HG03469 (cell line): ENCODE measurements around the gene GPR119.
"Not testable (repeated sequence)": the region's sequence is repeated elsewhere in the genome, so short reads cannot be mapped to it uniquely, and the experiment has no call there.

Experiments
- ATAC-seq: cut with Tn5 transposase; IDR thresholded peaks from one replicate; pipeline ENCODE4 v1.9.1; 2021; ENCODE audit warnings: mild to moderate bottlenecking, moderate library complexity, moderate number of reproducible peaks; ENCODE audit not compliant: unreplicated experiment

The GPR119 gene

DNA sequence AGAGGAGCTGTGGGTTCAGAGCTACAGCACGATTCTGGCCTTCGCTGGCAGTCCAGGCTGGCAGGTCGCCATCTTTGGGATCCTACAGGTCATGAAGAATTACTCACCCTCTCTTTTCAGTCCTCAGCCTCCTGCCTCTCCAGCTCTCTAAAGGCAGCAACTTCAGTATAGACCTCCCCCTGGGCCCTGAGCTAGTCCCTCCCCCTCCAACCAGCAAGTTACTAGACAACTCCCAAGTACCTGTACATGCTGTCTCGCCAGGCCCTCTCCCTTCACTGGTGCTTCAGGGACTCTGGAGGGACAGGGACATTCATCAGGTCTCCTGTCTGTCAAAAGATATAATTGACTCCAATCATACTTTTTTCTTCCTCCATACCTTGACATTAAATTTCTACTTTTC is at the start of gene GPR119:
Gene GPR119, minus strand, starts transcription at position 155 of the 400 bp plus-strand sequence. CDS start 227 bp downstream, outside the sequence.
- ATAC-seq = no peak

DNA sequence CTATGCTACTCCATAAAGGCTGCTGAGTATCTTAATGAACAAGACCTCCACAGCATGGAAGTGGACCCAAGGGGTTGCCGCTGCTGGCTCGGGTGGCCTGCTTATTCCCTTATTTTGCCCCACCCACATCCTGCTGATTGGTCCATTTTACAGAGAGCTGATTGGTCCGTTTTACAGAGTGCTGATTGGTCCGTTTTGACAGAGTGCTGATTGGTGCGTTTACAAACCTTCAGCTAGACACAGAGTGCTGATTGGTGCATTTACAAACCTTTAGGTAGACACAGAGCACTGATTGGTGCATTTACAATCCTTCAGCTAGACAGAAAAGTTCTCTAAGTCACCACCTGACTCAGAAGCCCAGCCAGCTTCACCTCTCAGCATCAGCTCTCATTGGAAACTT is 43.8 kb upstream of the GPR119 start:
- ATAC-seq = not testable (repeated sequence)

DNA sequence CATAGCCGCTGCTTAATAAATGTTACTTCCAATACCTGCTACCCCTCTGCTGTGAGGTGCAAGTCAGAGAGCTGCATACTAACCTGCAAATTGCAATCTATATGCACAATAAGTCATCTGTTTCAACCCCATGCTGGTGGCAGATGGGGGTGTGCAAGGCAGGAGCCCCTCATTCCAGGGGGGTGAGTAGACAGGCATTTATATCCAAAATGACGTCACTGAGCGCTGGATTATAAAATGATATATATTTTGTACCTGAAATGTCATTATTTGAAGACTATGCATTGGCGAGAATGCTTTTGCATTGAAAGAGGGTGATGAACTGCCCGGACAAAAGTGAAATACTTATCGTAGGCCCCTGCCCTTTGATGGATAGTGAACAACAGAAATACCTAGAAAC is 41.1 kb upstream of the GPR119 start:
- no peak for ATAC-seq

DNA sequence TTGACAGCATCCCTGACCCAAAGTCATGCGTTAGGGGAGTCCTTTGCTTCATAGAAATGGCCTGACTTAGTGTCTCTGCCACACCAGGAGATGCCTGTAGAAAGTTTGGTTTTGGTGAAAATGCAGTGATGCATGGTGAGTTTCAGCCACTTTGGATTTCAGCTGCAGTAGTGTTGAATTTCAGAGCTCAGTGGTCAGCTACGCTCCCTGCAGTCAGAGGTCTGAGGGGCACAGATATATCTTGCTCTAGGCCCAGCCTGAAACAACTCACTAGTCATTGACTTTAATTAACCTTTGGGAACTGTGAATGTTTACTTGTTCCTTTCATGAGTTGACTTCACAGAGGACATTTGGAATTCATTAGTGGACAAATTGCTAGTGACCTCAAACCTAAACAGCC is 33.8 kb upstream of the GPR119 start:
- no peak for ATAC-seq

DNA sequence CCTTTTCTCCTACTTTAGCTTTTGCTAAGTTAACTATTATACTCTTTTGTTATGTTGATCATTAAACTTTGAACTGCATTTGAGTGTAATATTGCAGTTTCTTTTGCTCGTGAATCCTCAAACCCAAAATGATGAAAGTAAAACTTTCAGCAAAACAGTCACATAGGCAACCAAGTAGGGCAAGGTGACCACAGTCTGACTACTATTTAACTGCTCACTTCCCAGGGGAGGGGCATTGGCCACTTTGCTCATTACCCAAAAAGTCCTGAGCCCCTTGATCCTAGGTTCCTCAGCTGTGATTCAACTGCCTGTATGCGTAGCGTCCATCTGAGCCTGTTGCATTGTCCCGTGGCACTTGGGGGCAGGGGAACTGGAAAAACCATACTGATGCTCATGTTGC is 33.3 kb upstream of the GPR119 start:
- no peak for ATAC-seq

DNA sequence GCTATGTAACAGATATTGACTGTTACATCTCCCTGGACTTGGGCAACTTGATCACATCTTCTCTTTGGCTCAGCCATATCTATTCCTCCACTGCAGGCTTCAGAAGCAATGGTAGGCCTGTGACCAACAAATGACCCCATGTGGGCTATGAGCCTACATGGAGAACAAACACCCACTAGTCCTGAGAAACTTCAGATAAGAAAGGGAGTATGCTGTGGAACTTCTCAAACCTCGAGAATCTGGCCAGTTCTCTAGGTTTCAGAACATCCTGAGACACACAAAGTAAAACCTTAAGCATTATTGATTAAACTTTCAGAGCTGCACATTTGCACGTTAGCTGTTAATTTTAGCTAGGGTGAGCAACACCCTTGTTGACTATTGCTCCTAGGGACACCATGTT is 32.6 kb upstream of the GPR119 start:
- ATAC-seq = no peak

DNA sequence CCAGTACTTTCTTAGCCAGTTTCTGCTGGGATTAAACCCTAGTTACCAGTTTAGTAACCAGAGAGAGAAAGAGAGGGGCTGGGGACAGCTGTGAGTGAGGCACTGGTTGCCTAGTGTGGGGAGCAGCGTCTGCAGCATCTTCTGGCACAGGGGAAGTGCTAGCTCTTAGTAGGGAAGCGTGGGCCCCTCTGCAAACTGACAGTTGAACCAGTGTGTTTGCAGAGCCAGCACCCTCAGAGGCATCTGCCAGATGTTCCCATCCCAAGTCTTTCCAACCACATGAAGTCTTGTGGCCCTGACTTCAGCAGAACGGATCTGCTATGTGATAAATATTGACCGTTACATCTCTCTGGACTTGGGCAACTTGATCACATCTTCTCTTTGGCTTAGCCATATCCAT is 31.3 kb upstream of the GPR119 start:
- ATAC-seq = no peak

DNA sequence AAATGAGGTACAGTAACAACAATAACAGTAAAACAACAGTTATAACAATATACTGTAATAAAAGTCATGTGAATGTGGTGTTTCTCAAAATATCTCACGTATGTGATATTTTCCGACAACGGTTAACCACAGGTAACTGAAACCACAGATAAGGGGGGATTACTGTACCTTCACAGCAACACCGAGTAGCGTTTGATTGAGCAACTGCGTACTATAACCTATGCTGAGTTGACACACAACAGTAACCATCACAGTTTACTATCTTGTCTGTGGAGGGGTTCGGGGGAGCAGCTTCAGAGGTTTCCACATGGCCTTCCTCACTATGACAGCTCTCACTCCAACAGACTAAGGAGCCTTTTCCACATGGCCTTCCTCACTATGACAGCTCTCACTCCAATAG is 29.7 kb upstream of the GPR119 start:
- ATAC-seq = no peak

DNA sequence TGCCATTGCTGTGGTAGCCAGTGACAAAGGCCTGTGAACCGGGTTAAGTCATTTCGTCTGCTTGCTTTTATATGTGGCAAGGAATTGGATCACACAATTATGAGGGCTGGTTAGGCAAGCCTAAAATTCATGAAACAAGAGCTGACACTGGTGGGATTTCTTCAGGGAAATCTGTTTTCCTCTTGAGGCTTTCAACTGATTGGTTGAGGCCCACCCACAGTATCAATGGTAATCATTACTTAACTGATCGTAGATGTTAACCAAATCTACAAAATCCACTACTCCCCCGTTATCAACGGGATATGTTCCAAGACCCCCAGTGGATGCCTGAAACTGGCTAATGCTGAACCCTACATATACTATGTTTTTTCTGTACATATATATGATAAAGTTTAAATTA is 29.3 kb upstream of the GPR119 start:
- no peak for ATAC-seq

DNA sequence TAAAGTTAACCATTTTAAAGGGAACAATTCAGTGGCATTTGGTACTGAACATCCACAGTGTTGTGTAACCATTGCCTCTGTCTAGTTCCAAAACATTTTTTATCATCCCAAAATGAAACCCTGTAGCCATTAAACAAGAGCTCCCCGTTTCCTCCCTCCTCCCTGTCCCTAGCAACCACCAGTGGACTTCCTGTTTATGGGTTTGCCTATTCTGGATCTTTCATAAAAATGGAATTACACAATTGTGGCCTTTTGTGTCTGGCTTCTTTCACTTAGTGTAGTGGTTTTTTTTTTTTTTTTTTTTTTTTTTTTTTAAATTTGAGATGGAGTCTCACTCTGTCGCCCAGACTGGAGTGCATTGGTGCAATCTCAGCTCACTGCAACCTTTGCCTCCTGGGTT is 27.9 kb upstream of the GPR119 start:
- ATAC-seq = no peak

DNA sequence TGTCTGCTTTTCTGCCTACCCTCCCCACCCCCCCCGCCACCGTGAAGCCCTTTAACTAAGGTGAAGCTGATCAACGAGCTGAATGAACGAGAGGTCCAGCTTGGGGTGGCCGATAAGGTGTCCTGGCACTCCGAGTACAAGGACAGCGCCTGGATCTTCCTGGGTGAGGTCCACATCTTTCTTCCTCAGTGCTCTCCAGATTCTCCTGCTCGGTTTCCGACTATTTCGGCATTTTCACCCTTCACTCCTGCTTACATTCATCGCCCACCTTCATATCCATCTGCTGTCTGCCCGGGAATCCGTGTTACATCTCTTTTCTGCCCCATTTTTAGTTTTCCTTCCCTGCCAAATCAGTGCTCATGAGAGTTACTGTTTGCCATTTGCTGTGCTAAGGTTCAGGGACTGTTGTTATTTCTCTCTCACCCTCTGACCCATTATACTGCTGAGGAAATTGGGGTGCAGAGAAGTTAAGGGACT is 16.8 kb upstream of the GPR119 start:
- no peak for ATAC-seq

DNA sequence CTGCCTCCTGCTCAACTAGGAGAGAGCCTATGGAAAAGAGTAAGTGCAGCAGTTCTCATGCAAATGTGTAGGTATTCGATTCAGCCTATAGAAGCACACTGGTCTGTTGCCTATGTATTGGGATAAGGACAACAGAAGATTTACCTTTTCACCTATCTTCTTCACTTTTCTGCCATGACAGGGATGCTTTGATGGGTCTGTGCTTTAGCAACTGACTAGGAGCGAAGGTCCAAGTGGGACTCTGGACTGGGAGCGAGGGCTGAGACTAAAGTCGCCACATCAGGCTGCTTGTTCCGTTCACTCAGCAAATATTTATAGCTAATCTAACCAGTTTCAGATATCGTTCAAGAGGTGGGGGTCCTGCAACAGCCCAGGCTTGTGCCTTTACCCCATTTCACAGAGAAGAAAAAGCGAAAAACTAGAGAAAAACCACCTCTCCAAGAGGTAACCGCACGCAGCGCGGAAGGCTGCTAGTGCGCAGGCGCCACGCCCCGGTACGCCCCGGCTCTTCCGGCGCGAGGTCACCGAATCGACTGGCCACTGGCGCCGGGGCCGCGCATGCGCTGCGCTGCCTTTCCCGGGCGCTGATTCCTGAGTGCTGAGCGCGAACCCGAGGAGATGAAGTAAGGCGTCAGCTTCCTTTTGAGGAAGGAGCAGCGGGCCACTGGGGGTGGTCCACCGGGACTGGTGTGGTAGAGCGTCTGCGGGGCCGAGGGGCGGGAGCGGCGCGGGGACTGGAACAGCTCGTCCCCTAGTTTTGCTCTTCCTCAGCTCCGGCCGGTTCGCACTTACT is 16.1 kb upstream of the GPR119 start, which contains the start of gene RBMX2:
Gene RBMX2, plus strand, starts transcription at position 573 of the 793 bp plus-strand sequence. Its CDS starts 46 bp downstream, at position 619.
- peak; percentile 84 for ATAC-seq

DNA sequence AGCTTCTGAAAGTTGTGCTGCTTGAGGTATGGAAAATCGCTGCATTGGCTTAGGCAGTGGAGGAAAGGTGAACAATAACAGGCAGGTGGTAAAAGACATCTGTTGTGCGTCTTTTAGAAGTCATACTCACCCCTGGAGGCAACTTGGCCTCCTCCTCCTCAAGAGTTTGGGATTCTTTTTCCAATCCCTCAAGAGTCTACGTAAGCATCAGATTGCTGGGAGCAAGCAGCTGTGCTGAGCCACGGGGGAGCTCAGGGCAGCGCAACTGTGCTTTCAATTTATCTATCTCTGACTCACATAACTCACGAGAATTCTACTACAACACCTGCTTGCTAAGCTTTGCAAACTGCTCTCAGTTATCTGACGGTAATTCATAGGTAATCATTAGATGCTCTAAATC is 9.9 kb upstream of the GPR119 start:
- no peak for ATAC-seq

DNA sequence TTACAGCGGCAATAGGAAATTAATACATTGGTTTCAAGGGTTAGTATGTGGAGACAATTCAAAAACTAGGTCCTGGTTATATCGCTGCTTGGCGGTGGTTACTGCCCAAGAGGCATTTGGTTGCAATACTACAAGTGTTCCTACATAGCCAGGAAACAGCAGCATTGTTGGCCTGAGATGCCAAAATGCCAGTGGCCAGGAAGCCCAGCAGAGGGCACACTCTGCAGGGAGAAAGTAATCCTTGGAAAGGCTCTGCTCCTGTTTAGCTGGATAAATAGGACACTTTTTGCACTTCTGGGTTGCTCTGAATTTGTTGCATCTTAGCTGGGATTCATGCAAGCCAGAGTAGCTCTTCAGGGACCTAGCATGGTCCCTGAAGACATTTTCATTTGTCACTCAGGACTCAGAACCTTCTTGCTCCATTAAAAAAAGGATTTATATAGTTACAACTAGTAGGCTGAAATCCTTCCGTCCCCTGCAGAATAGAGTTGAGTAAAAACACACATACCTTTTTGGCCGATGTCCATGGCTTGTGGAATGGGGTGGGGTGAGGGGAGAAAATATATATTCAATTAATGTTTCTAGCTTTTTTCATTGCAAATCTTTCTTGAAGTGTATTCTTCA is 8.1 kb upstream of the GPR119 start:
- ATAC-seq = no peak

DNA sequence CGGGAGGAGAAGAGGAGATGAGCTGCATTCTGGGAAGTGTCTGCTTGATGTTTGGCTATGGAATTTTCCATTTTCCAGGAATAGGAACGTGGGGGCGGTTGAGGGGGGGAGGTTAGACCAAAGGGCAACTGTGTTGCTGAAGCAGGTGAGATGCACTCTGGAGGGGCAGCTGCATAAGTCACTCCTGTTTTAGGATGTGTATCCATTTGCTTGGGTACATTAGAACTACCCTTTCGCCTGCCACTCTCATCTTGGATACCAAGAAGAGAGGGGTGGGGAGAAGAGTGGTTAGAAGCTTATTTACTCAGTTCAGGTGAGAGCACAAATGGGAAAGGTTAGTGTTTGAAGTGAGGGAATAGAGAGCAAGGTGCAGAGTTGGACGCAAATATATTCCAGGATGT is 934 bp upstream of the GPR119 start:
- no peak for ATAC-seq

DNA sequence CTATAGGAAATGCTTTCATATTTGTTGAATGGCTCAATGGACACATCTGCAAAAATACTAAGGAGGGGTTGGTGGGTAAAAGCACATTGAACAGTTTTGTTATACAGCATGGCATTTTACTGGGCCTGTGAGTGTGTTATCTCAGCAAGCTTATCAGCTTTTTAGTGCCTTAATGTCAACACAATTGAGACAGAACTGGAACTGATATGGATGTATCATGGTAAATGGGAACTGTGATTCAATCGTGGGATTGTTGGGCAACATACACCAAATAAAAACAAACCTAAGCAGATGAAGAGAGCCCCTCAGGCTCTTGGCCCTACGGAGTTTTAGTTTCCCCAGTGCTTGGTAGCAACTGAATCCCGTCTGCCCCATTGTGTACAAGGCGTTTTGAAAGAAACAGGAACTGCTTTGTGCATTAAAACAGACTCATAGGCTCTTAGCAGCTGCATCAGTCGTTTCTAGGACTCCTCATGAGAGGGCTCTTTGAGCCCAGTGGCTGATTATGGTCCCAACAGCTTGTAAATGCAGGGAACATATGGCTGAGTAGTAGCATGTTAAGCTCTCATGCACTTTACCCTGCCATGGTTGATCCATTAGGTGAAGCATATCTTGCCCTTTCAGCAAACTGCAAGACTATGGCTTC is 7.3 kb downstream of the GPR119 start:
- no peak for ATAC-seq

DNA sequence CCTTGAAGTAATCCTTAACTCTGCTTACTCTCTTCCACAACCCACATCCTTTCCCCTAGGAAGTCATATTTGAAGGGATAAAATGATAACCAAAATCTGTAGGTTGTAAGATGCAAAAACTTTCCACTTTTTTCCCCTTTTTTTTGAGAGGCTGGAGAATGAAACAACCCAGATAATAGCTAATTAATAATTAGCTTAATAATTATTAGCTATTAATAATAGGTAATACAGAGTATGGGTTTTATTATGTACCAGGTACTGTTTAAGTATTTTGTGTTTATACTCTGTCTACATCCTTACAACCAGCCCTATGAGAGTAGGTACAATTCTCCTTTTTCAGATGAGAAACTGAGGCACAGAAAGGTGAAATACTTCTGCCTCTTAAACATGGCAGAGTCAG is 9.4 kb downstream of the GPR119 start:
- ATAC-seq = no peak

DNA sequence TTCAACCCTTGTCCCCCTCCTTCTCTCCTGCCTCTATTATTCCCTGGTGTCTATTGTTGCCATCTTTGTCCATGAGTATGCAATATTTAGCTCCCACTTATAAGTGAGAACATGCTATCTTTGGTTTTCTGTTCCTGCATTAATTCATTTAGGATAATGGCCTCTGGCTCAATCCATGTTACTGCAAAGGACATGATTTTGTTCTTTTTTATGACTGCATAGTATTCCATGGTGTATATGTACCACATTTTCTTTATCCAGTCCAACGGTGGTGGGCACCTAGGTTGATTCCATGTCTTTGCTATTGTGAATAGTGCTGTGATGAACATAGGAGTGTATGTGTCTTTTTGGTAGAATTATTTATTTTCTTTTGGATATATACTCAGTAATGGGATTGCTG is 33.4 kb downstream of the GPR119 start:
- not testable (repeated sequence) for ATAC-seq

DNA sequence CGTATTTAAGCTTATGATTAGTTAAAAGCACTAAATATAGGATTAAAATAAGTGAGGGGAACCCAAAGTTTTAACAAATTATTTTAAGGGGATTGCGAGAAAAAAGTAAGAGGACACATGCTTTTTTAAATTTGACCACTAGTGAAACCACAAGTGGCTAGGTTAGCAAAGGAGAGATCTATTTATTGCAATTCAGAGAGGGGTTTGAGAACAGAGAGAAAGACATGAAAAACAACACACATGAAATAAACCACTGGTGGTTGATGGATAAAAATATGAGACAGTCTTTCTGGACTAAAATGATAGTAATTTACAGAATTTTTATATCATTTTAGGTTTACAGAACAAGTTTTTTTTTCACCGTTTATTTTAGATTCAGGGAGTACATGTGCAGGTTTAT is 33.9 kb downstream of the GPR119 start:
- ATAC-seq = no peak

DNA sequence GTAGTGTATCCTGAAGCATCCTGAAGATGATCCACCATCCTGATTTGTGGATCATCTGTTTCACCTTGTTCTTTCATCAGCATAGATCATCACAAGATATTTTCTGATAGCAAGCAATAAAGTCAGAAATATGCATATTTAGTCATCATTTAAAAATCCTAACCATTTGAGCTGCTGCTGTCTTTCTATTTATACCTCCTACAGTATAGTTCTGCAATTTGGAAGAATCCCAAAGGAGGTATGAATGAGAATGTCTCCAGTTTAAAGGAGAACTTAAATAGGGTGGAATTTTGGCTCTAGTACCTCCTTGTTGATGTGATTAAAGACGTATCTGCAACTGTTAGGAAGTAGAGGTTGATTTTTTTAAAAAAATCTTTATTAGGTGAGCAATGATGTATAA is 38.2 kb downstream of the GPR119 start:
- ATAC-seq = no peak

DNA sequence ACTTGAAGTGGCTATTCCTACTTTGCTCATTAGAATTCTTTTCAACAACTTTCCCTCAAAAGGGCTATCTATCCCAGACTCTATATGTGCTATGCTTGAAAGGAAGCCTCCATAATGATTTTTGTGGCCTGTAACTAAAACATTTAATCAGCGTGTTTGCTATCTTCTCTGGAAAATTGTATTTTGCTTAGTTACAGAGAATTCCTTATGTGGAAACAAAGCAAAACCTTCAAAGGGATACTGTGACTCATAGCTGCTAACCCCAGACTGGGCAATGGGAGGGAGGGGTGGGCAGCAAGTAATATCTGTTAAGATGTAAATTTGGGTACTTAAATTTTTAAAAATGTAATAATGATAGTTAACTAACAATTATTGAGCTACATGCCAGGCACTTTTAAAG is 42.1 kb downstream of the GPR119 start:
- no peak for ATAC-seq

DNA sequence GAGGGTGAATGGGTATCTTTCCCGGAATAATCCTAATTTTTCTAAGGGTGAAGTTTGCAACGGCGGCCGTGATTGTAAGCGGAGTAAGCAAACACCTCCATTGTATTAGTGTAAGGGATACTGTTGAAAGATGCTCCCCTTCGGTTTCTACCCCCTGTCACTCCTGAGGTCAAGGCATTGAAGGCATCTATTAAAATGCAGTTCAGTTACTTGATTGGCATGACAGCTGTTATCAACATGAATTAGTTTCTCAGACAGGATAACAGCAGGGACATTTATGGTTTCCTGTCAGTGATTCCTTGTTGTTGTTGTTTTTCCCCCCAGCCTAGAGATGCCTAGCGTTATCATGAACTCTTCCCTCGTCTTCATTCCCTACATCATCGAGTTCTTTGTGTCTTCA is 45.2 kb downstream of the GPR119 start:
- no peak for ATAC-seq
